Activated CD4-positive, CD25-positive, alpha-beta regulatory T cell treated with anti-CD3 and anti-CD28 coated beads, Interleukin-2, amount 50 U/mL, for 24 hours (primary cell): ENCODE measurements around the gene TLL2.
A peak's percentile ranks its signal among the peaks of the same experiment; 100 is the strongest.

Source experiments
- ATAC-seq, 2 donors: fragments of 150-1000 bp; cut with Tn5 transposase; one replicate each; pipeline ENCODE4 v1.10.0; 2021; ENCODE audit warnings: mild to moderate bottlenecking in 1 of 2, moderate library complexity in 1 of 2

TLL2 gene

DNA sequence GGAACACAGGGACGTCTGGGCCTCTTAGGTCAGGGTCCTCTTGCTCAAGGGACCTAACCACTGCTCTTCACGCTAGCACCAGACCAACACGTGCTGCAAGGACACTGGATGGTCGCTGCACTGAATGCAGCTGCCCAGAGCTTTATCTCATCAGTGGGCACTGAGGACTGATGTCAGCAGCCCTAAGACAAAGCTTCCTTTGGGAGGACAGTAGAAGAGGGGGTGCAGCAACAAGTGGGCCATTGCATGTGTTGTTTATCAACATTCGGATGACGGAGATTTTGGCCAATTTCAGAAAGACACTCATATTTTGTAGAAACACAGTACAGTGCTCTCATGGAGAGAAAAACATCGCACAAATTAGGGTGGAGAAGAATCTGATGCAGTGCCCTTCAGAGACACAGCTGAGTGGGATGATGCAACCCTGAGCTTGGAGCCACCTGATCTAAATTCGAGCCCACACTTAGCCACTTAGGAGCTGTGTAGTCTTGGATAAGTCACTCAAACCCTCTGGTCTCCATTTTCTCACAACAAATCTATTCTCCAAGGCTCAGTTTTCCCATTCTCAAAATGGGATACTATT is 156.6 kb downstream of the TLL2 start:
- no peak for ATAC-seq

DNA sequence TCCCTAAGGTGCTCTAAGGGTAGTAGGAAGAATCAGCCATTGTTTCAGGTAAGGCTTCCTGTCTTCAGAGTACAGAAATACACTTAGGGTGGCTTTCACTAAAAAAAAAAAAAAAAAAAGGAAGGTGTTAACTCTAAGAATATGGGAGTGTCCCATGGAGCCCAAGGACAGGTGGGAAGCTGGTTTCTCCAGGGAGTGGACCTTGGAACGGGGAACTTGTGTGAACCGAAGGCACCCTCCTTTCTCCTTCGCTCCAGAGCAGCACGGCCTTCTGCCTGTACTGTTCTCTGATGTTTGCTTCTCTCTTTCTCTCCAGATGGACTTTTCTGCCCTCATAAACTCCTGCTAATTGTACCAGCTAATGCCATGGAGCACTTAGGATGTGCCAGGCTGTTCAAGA is 161.1 kb downstream of the TLL2 start:
- no peak for ATAC-seq

DNA sequence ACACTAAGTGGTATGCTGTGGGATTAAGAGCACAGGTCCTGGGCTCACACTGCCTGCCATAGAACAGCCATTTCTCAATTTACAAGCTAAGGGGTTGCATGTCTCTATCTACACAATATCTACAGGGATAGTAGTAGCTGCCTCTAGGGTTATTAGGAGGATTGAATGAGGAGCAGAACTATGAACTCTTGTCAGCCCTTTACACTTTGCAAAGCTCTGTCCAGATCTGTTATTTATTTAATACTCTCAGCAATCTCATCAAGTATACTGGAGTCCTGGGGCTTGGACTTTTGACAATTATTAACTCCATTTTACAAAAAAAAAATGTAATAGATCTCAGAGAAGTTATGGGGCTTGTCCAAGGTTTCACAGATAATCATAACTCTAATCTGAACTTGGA is 161.7 kb downstream of the TLL2 start:
- no peak for ATAC-seq

DNA sequence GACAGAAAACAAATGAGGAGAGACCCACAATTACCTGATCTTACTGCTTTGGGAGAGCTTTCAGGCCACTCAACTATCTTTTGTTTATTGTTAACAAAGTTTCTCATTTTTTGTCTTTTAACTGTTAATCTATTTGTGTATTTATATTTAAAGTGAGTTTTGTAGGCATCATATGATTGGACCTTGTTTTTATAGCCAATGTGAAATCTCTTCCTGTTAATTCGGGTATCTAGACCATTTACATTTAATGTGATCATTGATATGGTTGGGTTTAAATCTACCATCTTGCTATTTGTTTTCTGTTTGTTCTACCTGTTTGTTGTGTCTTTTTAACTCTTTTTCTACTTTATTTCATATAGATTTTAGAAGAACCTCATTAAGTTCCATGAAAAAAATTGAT is 167.4 kb downstream of the TLL2 start:
- ATAC-seq: no peak

DNA sequence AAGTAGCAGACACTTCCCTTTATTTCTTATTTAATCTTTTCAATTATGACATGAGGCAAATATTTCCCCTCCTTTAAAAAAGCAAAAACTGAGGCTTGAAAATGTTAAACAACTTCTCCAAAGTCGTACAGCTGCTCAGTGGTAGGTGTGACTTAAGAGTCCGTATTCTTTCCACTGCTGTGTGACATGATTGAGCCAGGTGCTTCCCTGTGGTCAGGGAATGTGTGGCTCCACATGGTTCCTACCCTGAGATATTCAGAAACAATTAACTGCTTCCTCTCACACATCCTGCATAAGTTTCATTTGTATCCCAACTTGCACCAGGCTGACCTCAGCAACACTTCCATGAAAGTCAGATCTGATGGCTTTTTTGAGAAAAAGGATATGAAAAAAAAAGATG is 168.5 kb downstream of the TLL2 start:
- no peak for ATAC-seq

DNA sequence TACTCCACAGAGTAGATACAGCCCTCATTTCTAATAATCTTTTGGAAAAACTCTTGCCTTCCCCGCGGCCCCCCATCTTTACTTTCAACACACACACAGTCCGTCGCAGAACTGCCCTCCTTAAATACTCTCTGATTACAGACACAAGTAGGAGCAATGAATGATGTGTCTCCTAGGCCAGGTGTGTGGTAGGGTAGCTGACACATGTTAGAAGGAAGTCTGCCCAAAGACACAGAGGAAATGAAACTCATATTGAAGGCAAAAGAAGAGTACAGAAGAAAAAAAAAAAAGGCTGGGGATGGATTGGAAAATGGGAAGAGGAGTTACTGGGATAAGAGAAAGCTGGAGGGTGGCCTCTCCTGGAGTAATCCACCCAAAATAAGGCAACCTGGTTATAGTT is 169.5 kb downstream of the TLL2 start:
- ATAC-seq: no peak

DNA sequence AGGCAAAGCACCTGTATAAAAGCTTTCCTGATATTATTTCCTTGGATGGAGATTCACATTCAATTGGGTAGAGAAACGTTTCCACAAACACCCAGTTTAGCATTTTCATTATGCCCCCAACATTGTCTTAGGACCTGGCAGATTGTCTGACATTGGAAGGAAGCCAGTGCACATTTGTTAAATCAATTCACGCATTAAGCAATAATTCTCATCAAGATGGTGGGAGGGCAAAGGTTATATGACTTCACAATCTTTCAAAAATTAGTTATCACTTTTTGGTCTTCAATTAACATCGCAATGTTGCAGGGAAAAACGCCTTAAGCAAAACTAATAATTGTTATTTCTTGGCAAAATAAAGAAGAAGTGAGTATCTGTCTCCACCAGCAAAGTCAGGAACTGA is 171.3 kb downstream of the TLL2 start:
- no peak for ATAC-seq

DNA sequence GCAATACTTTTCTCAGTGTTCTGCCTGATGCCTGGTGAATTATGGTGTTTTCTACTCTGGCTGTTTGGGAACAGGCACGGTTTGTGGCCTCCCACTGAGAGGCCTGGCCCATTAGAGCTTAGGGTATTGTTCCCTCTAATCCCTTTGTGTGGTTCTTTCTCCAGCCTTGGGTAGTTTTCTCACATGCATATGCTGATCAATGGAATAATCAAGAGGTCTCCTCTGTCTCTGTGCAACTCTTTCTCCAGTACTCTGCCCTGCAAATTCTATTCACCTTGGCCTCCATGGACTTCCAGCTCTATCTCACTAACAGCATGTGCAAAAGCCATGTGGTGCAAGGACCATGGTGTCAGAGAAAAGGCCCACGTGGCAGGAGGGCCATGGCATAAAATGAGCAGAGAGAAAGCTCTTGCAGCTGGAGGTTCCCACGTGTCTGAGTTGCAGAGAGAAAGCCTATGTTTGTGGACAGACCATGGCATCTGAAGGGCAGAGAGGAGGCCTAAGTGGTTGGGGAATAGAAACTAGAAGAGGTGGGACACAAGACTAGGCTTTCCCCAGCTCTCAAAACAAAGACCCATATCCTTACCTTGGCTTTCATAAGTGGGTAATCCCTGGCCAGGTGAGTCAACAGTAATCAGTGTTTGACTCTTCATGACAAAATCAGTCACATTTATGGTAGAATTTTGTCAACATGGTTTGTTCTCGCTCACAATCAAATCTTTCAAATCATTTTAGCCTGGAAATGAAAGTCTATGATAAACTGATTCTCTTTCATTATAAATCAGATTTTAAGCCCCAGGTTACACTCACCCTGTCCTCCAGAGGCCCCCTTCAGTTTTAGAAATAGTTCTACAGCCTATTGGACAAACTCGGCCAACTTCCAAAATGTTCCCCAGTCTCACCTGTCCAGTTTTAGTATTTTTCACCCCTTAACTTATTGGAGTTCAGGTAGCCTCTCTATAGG is 172.2 kb downstream of the TLL2 start:
- peak in 1 of 2 donors; percentile 55 for ATAC-seq

DNA sequence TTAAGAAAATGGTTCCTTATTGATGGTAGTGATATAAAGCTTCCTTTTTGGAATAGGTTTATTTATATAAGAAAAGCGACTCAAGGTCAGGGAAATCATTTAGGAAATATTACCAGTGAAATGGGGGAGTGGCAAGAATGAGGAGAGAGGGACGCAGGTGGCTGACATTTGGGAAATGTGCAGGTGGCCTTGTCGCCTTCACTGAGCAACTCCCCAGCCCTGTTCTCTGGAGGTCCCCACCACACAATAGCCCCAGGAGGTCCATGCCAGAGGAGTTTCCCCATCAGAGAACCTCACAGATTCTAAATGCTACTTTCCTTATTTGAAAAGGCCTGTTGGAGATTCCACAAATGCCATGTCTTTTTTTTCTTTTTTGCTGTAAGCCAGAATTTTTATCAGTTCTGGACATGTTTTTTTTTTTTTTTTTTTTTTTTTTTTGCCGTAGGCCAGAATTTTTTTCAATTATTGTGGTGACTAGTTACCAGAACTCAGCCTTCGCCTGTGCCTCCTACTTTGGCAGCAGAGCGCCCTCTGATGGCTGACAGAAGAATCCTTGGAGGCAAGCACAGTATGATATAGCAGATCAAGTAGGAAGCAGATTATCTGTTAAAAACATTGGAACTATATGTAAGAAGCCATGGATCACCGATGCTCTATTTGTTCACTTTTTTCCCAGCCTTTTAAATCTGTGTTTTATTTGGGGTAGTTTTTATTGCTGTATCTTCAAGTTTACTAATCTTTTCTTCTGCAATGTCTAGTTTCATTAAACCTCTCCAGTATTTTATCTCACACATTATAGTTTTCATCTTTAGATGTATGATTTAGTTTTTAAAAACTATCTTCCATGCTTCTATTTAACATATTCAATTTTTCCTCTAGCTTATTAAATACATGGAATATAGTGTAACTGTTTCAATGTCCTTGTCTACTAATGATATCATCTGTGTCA is 173.5 kb downstream of the TLL2 start:
- ATAC-seq: peak in 1 of 2 donors; percentile 67

DNA sequence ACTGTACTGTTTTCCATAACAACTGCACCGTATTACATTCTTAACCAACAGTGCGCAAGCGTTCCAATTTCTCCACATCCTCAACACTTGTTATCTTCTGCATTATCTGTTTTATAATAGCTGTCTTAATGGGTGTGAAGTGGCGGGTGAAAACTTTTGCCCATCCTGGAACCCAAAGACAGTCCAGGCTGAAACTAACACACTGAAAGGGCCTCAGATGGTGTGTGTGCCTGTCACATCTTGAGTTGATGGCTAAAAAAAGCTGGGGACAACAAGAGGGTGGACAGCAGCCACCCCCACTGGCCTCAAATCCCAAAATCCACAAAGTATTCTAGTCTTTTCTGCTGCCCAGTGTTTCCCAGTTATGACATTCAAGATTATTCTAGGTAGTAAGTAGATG is 174.3 kb downstream of the TLL2 start:
- ATAC-seq: no peak

DNA sequence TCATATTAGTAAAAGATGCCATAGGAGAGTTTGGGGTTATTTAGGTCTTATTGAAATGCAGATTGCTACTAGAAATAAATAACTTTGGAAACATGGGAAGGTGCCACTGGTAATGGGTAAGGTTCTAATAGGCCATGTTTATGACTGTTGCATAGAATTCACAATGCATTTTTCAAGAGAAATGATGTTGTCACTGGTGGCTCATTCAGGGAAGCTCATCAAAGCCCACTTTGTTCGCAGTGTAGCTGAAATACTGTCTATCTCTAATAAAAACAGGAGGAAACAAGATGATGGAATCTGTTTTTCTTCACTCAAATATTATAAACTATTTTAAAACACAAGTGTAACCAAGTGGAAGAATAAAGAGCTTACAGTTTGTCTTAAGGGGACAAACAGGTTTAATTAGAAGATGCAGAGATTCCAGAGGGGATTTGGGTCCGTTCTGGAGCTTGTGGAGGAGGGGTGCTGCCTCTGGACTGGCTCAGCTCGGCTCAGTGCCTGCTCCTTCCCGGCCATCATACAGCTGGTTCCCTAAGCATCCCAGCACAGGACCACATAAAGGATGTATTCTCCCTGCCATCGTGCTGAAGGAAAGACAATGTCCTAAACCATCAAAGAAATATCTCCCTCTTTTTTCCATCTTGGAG is 175.3 kb downstream of the TLL2 start:
- no peak for ATAC-seq

DNA sequence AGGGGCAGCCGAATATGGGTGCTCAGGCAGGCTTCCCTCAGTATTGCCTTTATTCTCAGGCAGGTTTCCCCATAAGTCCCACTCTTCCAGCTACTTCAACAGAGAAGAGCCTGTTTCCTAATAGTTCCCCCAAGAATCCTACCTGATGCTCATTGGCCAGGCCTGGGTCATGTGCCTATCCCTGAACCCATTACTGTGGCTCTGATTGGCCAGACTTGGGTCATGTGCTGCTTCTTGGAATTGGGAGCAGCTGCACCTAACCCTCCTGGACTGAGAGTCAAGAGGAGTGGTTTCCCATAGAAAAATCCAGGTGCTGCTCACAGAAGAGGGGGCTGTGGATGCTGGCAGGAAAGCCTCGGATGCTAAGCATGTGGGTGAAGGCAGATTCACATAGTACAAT is 176.6 kb downstream of the TLL2 start:
- ATAC-seq: no peak

DNA sequence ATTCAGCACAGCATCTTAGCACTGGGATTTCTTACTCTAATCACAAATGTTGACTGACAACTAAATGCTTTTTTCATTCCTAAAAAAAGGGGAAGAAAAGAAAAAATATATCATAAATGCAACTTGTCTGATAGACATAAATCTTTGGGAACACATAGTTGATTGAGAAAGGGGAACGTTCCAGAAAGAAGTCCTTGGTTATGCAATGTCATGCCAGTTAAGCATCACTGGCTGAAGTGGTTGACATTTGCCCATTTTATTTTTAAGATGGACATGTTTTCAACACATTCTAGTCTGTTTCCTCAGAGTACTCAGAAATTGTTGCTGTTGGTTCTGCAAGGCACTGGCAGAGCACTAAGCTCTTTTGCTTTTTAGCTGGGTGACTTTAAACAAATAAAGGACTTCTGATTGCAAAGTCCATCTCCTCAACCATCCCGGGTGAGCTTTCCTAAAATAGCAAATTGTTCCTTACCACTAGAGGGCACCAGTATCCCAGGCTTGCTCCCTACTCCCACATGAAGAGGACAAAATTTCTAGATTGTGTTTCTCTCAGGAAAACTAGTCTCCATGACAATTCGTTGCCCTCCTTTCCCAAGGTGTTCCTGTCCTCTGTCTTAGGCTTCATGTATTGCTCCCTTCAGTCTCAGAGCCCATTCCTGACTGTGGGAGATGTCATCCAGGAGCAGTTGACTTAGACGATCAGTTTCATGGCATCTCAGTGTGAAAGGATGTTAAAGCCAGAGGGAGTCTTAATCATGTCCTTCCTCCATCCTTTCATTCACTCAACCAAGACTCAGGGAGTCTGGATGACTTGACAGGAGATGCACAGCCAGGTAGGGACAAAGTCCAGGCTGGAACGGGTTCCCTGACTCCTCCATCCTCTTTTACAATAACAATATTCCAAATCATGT is 178.9 kb downstream of the TLL2 start:
- no peak for ATAC-seq

DNA sequence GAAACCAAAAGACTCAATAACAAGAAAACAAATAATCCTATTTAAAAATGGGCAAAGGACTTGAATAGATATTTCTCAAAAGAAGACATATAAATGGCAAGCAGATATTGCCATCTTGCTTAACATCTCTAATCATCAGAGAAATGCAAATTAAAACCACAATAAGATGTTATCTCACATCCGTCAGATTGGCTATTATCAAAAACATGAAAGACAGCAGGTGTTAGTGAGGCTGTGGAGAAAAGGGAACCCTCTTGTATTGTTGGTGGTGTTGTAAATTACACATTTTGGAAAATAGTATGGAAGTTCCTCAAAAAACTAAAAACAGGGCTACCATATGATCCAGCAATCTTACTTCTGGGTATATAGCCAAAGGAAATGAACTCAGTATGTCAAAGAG is 180.6 kb downstream of the TLL2 start:
- ATAC-seq: peak in 1 of 2 donors; percentile 51

DNA sequence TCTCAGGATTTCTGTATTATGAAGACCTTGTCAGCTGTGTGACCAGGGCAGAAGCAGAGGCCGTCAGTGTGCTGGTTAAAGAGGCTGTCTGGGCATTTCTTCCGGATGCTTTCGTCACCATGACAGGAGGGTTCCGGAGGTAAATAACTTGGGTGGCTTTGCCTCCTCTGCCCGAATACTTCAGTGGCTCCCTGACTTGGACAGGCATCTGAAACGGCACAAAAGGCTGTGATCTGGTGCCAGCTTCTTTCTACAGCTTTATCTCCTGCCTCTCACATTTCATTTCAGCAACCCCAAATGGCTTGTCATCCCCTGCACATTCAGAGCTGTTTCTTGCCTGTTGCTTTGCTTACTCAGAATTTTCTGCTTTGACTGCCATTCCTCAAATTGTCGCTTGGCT is 186.3 kb downstream of the TLL2 start:
- no peak for ATAC-seq

DNA sequence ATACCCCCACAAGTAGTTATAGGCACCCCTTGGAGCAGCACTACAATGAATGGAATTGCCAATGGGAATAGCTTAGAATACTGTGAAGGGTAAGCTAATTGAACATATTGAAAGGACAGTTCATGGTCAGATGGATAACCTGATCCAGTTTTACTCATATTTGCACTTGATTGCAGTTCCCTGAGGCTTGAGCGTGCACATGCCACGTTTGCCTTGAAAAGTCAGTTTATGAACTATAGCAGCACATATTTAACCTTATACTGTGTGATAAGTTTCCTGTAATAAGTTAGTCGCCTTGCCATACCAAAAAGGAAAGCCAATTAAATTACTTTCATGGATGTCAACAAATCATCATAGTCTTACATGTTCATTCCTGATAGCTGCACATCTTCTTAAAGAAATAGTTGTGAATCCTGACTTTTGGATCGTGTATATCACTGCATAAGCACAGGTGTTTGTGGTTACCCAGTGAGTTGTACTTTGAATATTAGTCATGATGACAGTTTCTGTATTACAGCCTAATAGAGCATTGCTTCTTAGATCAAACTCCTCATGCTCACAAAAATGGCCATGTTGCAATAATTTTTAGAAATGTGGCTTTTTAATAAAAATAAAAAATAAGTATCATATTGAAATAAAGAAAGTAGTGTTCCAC is 187.9 kb downstream of the TLL2 start:
- ATAC-seq: peak; percentile 84 to 88

DNA sequence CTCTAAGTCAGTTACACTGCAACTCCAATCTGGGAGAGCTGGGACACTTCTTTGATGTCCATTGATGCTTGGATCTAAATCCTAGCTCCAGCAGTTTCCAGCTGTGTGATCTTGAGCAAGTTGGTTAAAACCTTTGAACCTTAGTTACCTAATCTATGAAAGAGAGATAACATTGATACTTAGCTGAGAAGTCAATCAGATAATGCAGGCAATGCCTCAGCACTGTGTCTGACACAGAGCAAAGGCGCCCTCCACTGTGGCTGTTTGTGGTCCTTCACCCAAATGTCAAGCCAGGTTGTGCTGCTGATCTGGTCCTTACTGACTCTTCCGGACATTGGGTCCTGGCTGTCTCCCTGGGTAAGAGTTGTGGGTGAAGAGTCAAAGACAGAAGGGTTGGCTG is 189.3 kb downstream of the TLL2 start:
- no peak for ATAC-seq

DNA sequence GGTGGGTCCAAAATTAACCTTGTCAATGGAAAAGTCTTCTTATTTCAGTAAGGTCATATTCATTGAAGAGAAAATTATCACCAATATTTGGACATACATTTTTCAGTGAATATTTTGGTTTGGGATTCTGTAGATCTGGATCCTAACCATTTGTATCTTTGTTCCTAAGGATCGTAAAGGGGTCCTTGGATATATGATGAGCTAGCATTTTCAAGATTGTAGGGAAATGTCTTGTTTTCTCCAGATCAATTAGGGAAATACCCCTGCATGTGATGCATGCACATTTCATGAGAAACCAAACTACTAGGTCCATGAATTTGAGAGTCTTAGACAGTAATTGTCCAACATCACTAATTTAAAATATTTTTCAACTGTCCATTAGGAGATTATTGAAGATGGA is 191.5 kb downstream of the TLL2 start:
- ATAC-seq: no peak

DNA sequence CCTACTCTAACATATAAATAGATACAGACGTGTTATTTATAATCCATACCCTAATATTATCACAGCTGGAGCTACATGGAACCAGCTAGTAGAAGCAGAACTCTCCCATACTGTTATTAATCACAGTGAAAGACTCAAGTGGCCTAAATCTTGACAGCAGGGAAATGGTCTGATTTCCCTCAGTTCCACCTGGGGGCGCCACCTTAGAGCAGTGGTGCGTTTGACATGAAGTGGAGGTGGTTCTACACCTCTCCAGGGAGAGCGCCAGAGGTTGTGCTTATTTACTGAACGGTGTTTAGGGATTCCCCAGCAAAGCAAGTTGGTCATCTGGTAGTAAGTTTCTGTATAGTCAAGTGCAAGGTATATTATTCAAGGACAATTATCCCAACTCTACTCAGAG is 191.9 kb downstream of the TLL2 start:
- no peak for ATAC-seq

DNA sequence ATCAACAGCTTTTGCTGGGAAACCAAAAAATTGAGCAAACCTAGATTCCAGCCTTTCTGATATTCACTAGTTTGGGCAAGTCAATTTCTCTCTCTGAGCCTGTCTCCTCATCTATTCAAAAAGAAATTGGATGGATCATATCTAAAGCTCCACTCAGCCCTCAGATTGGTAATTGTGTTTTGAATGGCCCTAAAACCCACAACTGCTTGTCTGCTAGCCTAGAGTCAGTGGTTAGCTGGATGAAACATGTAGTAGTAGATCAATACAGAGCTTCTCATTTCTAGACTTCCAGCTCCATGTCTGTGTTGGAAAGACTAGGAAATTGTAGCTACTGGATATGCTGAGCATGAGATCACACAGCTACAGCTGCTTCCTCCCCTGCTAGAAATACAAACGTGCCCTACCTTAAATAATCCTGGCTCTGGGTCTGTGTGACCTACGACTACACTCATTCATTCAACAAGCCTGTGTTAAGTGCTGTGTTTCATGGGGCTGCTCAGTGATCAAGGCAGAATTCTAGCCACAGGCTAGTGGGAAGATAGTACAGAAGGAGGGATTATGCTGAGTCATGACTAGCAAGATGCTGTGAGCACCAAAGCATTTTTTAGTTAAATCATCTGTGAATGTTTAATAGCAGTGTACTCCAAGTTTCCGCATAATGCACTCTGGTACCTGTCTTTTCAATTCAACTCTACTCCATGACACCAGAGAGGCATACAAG is 193.8 kb downstream of the TLL2 start:
- ATAC-seq: no peak
